ENCODE data around the gene SUPT20H.

GRCh38 chr13:37023871-37024270 is 35.6 kb downstream of the SUPT20H start:
- no peak for TF ChIP-seq CTCF (IDR thresholded peaks at IDR 0.05 in 2 of 3, conservative IDR thresholded peaks at IDR 0.05 in 1 of 3; ENCODE audit: control insufficient read depth in 2 of 3, extremely low read depth in 1 of 3, insufficient read depth in 1 of 3, low read depth in 3 of 3, low read length in 3 of 3)
- no peak for TF ChIP-seq EZH2 (IDR thresholded peaks at IDR 0.05; ENCODE audit: borderline replicate concordance, control insufficient read depth, low read depth, low read length)
- no peak for TF ChIP-seq ZBTB33 (IDR thresholded peaks at IDR 0.05)
- no peak for TF ChIP-seq POLR2AphosphoS5 (IDR thresholded peaks at IDR 0.05; ENCODE audit: low read length)
- no peak for TF ChIP-seq BHLHE40 (IDR thresholded peaks at IDR 0.05; ENCODE audit: borderline replicate concordance in 1 of 2, low read depth in 2 of 2, low read length in 1 of 2)
- TF ChIP-seq CEBPZ (IDR thresholded peaks at IDR 0.05; ENCODE audit: low read depth, low read length): no peak
- TF ChIP-seq SP1 (IDR thresholded peaks at IDR 0.05; ENCODE audit: low read depth, low read length): no peak
- TF ChIP-seq MYC (IDR thresholded peaks at IDR 0.05; ENCODE audit: insufficient read depth, insufficient read length, insufficient replicate concordance, low read length, severe bottlenecking): no peak
- TF ChIP-seq FOXK2 (IDR thresholded peaks at IDR 0.05): no peak
- TF ChIP-seq RAD21 (IDR thresholded peaks at IDR 0.05; ENCODE audit: insufficient read depth, low read depth, low read length): no peak
- TF ChIP-seq POLR2A (IDR thresholded peaks at IDR 0.05; ENCODE audit: low read depth, low read length): no peak

Measured in GM12878 (cell line).